Glomerular visceral epithelial cell (primary cell): ENCODE results near the gene SAMHD1.
"Not testable (repeated sequence)": the region's sequence is repeated elsewhere in the genome, so short reads cannot be mapped to it uniquely, and the experiment has no call there.

Source experiments
- DNase-seq: peaks from one replicate; pipeline ENCODE4 v3.0.0-alpha.2; 2016; ENCODE audit errors: extremely low spot score

The SAMHD1 gene

GRCh38 chr20:36916199-36916598, 35.3 kb downstream of the SAMHD1 start:
- DNase-seq: no peak

GRCh38 chr20:36908603-36909002, 42.9 kb downstream of the SAMHD1 start:
- DNase-seq: no peak

GRCh38 chr20:36906086-36906485, 45.4 kb downstream of the SAMHD1 start:
- not testable (repeated sequence) for DNase-seq

- not testable (repeated sequence) for DNase-seq
Observed at GRCh38 chr20:36905566-36905965, 45.9 kb downstream of the SAMHD1 start.

GRCh38 chr20:36904690-36905089, 46.8 kb downstream of the SAMHD1 start:
- DNase-seq: no peak

GRCh38 chr20:36895036-36895435, 56.5 kb downstream of the SAMHD1 start:
- DNase-seq: no peak

GRCh38 chr20:36893801-36894200, 57.7 kb downstream of the SAMHD1 start:
- DNase-seq: no peak

- DNase-seq: no peak
Observed at GRCh38 chr20:36891211-36891610, 60.3 kb downstream of the SAMHD1 start.

GRCh38 chr20:36890586-36890985, 60.9 kb downstream of the SAMHD1 start:
- no peak for DNase-seq

GRCh38 chr20:36888880-36889516, 62.5 kb downstream of the SAMHD1 start:
- no peak for DNase-seq

- DNase-seq: no peak
Observed at GRCh38 chr20:36887752-36888090, 63.8 kb downstream of the SAMHD1 start.

- DNase-seq: peak; percentile 91
Observed at GRCh38 chr20:36886859-36887751, 64.4 kb downstream of the SAMHD1 start.

GRCh38 chr20:36885356-36885755, 66.2 kb downstream of the SAMHD1 start:
- DNase-seq: no peak

- no peak for DNase-seq
Observed at GRCh38 chr20:36883977-36884535, 67.5 kb downstream of the SAMHD1 start.

GRCh38 chr20:36881888-36882287, 69.6 kb downstream of the SAMHD1 start:
- DNase-seq: peak; percentile 70

GRCh38 chr20:36881331-36881730, 70.2 kb downstream of the SAMHD1 start:
- no peak for DNase-seq

GRCh38 chr20:36880741-36881250, 70.7 kb downstream of the SAMHD1 start:
- no peak for DNase-seq

GRCh38 chr20:36878941-36879340, 72.6 kb downstream of the SAMHD1 start:
- no peak for DNase-seq

GRCh38 chr20:36876473-36876833, 75.1 kb downstream of the SAMHD1 start:
- DNase-seq: no peak

- DNase-seq: no peak
Observed at GRCh38 chr20:36875702-36876472, 75.6 kb downstream of the SAMHD1 start, which contains the start of gene TLDC2. Gene TLDC2 (plus strand): TSS chr20:36876138. CDS start chr20:36876175, 37 bp downstream.

- not testable (repeated sequence) for DNase-seq
Observed at GRCh38 chr20:36875093-36875492, 76.4 kb downstream of the SAMHD1 start.
